GM18505 (cell line): ENCODE measurements around the gene UNKL.

Source experiments
- ATAC-seq: cut with Tn5 transposase; IDR thresholded peaks from one replicate; pipeline ENCODE4 v1.9.1; 2021; ENCODE audit not compliant: unreplicated experiment
- POLR2A ChIP-seq: IDR thresholded peaks from 4 replicates; pipeline ENCODE4 v1.6.1; 2011; ENCODE audit warnings: borderline replicate concordance; ENCODE audit not compliant: insufficient read depth, insufficient read length; ENCODE audit errors: extremely low read depth

The UNKL gene

DNA sequence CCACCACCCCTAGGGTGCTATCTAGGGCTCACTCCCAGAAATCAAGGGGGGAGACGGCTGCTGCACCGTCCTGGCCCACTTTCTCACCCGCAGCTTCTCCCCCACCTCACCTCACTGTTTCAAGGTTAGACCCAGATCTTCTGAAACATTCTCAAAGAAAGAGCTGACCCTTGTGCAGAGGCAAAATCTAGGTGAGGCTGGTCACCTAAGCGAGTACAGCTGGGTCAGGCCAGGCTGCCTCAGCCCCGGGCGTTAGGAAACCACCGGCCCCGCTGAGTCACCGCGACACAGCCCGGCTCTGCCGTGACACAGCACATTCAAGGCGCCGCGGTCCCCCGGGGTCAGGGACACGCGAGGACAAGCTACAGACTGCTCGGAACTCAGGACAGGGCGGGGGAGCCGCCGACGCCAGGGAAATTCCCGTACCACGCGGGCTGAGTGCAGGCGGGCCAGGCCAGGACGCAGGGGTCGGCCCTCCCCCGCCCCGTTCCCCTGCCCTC, 35.6 kb downstream of the UNKL start:
- peak; percentile 41 for ATAC-seq
- TF ChIP-seq POLR2A = no peak

DNA sequence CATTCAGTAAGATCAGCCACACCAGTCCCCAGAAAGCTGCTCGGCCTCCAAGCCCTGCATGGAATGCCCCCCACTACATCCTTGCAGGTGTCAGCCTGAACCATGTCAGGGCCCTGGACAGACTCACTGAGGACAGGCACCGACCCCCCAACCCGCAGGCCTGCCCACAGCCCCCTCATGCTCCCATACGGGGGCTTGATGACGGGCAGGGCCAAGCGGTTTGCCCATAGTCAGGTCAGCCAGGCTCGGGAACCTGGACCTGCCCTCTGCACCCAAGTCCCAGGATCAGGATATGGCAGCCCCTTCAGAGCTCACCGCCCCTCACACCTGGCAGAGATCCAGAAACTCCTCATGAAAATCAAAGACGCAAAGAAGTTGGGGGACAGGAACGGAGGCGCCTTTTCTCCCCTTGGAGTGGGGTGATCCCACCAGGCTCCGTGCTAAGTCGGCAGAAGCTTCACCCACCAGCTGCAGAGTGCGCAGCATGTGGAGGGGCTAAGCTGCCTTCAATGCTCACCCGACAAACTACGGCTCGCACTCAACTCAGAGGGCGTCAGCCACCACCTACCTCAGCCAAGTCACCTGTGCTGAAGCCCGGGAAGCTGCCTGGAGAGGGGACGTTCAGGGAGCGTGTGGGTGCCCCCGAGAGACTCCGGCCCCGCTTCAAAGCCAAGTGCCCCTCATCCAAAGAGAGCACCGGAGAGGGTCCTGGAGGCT, 36.3 kb downstream of the UNKL start:
- TF ChIP-seq POLR2A = no peak
- ATAC-seq = no peak

DNA sequence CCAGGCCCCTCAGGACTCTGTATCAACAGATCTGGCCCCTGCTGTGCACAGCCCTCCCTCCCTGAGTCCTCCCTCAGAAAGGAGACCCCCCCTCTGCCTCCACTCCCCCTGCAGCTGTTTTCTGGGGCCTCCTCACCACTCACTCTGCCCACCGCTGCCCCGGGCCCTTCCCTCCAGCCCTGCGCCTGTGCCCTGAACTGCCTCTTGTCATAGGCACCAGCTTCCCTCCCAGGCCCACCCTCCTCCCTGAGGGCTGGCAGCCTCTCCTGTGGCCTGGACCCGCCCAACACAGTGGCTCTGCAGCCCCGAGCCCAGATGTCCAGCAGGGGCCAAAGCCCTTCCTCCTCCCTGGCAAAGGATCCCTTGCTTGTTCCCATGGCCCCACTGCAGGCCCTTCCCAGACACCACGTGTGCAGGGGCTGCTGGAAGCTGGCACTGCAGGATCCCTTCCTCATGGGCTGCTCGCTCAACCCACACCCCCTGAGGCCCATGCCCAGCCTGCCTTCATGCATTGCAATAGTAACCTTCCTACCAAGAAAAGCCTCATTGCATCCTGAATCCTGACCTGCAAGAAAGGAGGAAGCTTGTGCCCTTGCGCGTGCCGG, 37.0 kb downstream of the UNKL start:
- ATAC-seq = no peak
- TF ChIP-seq POLR2A = no peak

DNA sequence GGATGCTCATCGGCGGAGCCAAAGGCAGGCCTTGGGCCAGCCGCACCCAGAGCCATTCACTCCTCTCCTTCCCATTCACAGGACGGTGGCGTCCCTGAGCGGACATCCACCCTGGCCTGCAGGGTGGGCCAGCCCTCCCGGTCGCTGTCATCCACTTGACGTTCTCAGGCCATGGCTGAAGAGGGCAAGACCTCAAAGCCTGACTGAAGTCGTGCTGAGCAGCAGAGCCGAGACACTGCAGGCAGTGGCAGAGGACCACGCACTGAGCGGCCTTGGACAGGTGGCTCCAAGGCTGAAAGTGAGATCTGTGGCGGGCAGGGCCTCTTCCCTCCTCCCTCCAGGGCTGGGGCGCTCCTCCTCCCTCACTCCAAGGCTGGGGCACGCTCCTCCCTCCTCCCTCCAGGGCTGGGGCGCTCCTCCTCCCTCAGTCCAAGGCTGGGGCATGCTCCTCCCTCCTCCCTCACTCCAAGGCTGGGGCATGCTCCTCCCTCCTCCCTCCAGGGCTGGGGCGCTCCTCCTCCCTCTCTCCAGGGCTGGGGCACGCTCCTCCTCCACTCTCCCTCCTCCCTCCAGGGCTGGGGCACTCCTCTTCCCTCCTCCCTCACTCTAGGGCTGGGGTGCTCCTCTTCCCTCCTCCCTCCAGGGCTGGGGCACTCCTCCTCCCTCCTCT, 38.6 kb downstream of the UNKL start:
- TF ChIP-seq POLR2A = no peak
- no peak for ATAC-seq

DNA sequence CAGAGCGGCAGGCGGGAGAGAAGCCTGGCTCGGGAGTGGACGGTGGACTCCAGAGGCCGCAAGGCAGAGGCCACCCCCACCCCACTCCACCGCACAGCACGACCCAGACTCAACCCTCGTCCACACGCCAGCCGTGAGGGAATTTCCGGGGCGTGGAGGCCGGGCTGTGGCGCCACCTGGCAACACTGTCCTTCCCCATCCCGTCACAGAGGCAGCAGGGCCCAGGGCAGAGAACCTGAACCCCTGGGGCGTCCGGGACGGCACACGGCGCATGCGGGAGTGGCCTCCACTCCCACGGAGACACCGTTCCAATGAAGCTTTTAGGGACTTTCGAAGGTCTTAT, 39.2 kb downstream of the UNKL start:
- TF ChIP-seq POLR2A = no peak
- ATAC-seq = no peak

DNA sequence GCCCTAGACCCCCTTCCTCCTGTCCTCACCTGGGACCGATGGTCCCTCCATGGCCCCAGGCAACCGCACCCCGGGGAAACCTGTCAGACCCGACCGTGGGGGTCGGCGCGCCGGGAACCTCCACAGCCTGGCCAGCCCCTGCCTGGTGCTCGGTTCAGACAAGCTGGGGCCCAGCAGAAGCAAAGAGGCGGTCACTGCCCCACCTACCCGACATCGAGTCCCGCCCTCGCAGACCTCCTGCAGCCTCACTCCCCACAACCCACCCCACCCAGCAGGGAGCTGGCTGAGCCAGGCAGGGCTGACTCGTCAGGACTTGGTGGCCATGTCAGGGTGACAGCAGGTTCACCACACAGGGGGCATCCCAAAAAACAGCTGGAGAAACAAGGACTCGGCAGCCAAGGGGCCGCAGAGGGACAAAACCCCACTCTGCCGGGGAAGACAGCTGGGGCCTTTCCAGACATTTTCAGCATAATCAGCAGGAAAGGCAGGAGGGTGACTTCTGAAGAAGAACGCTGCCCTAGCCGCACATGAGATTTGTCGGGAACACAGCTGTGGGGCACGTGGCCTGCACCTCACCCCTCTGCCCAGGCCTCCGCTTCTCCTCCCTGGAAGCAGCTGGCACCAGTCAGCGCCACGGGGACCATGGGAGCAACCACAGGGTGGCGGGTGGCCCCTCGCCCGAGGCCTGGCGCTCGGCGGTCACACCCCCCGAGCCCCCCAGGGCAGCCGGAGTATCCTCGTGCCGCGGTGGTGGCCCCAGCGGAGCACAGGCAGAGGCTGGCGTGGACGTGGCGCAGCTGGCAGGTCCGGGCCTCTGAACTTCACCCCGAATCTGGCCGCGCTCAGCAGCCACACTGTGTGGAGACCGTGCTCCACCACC, 39.8 kb downstream of the UNKL start:
- ATAC-seq = no peak
- TF ChIP-seq POLR2A = no peak

DNA sequence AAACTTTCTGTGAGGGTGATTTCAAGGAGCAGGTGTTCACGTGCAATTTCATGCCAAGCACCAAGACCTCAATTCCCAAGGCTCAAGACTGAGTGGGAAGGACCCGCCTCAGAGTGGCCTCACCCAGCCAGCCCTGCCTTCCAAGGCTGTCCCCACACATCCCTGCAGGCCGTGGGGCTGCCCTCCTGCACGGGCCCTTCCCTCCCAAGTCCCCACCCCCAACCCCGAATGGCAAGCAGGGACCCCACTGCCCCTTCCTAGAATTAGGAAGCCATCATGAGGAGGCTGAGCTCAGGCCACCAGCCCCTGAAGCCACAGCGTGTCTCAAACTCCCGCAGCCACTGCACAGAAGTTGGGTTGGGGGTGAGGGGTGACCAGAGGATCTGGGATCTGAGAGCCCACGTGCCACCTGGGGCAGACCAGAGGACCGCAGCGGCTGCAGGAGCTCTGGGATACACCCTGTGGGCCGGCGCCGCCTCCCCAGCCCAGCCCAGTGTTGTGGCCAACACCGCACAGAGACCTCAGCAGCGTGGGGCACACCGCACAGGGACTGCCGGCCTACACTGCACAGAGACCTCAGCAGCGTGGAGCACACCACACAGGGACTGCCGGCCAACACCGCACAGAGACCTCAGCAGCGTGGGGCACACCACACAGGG, 42.1 kb downstream of the UNKL start:
- no peak for TF ChIP-seq POLR2A
- ATAC-seq = no peak

DNA sequence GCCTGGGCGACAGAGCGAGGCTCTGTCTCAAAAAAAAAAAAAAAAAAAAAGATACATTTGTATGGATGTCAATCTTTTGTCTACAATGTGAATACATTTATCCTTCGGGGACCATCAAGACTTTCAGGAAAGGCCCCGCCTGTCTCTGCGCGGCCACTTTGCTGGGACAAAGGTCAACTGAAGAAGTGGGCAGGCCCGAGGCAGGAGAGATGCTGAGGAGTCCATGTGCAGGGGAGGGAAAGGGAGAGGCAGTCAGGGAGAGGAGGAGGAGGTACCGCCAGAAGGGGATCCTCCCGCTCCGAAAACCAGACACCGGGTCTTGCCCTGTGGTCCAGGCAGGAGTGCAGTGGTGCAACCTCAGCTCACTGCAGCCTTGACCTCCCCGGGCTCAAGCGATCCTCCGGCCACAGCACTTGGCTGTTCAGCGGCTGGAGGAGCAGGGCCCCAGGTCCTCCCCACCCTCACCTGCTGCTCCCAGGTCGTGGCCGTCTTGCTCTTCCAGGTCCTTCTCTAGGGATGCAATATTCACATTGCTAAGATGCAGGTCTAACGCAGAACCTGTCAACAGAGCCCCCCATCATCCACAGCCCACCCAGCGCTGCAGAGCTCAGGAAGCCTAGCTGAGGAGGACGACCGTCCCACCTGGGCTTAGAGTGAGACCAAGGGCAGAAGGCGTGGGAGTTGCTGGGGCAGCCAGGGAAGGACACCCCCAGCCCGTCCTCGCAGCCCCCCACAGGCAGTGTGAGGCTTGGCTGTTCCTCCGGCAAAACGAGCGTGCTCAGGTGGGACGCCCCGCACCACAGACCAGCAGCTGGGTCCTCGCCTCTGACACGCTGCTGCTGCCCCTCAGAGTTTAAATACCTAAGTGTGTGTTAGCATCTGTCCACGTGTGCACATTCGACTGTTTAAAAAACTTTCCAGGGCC, 43.2 kb downstream of the UNKL start:
- no peak for TF ChIP-seq POLR2A
- ATAC-seq = no peak

DNA sequence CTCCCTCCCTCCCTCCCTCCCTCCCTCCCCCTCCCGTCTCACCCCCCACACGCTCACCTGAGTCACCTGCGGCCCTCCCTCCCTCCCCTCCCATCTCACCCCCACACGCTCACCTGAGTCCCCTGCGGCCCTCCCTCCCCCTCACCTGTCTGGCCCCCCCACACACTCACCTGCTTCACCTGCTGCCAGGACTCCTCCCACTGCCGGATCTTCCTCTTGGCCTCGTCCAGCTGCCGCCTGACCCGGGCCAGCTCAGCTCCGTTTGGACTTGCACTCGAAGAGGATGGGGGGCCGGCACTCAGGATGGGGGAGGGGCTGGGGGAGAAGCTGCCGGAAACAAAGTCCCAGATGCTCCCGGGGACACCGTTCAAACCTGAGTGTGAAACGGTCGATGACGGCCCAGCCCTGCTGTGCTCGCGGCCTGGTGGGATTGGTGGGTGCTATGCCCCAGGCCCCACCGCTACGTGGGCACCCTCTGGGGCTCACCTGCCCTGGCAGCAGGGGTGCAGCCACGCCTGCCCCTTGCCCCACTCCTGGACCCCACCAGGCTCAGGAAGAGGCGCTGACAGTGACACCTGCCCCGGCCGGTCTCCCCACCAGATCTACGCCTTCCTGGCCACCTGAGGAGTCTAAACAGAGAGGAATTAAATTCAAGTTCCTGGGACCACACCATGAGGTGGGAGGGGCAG, 46.9 kb downstream of the UNKL start:
- ATAC-seq = no peak
- TF ChIP-seq POLR2A = no peak

DNA sequence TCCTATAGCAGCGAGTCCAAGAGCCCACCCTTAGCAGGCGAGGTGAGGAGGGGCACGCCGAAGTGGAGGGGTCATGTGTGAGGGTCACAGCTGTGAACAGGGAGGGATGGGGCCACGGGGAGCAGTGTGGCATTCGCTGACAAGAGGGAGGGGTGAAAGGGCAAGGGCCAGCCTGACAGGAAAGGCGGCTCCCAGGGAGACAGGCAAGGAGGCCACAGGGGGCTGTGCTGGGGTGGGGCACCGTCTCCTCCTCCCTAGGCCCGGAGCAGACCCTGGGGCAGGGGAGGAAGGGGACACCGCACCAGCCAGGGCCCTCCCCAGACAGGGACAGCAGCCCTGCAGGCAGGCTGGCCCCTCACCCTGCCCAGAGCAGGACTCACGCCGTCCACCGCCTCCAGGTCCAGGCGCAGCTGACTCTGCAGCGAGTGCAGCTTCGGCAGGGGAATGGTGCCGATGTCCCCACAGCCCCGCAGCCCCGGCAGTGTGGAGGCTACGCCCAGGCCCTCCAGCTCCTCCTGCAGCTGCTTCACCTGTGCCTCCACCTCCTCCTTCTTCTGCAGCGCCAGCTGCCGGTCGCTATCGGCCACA, 47.7 kb downstream of the UNKL start:
- no peak for ATAC-seq
- no peak for TF ChIP-seq POLR2A
